ENCODE results near the gene CATSPERB.

DNA sequence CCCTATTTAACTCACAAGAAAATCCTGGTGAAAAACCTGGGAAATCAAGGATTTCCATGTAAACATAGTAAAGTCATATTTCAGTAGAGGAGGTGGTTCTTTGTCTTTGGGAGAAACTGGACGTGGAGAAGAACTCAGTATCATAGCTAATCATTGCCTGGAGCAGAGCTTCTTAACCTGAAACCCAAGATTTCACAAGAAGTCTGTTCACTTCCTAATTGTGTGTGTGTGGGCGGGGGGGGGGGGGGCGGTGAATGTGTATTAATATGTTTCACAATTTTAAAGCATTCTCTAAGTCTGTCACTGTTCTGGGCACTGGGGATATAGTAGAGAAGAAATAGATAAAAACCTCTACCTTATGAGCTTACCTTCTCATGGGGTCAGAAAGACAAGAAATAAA is 125.0 kb downstream of the CATSPERB start:
- TF ChIP-seq POLR2A (IDR thresholded peaks at IDR 0.05; ENCODE audit: low read depth, low read length), result no peak
- no peak for TF ChIP-seq ATF3 (IDR thresholded peaks at IDR 0.05; ENCODE audit: borderline replicate concordance, extremely low read depth, low read depth, low read length)
- no peak for TF ChIP-seq MTA2 (IDR thresholded peaks at IDR 0.05; ENCODE audit: low read depth)
- TF ChIP-seq CREB1 (IDR thresholded peaks at IDR 0.05; ENCODE audit: low read depth), result no peak
- no peak for TF ChIP-seq ZNF207 (IDR thresholded peaks at IDR 0.05; ENCODE audit: borderline replicate concordance)
- no peak for TF ChIP-seq CTCF (IDR thresholded peaks at IDR 0.05 in 2 of 3, conservative IDR thresholded peaks at IDR 0.05 in 1 of 3; ENCODE audit: control insufficient read depth in 2 of 3, extremely low read depth in 1 of 3, insufficient read depth in 1 of 3, low read depth in 3 of 3, low read length in 3 of 3)
- TF ChIP-seq SP1 (IDR thresholded peaks at IDR 0.05; ENCODE audit: low read depth, low read length), result no peak

Data from GM12878 (cell line).